ENCODE data around the gene NEO1. TPM values are rescaled to one million over a fixed set of nuclear protein-coding genes. Genes with fewer than 3 reads are reported as not detected.

Gene NEO1
- total and polyA plus RNA-seq, 7 donors, result 2.5 to 33.3 (median 22.5) TPM

GRCh38 chr15:73054417-73054953 is 2.2 kb downstream of the NEO1 start:
- Histone ChIP-seq H3K9me3 (no peaks in the 10 kb centered on the region), H3K36me3 (ENCODE audit: insufficient read depth in 1 of 2, low read depth in 1 of 2) (no peaks in the 10 kb centered on the region), H3K27me3 (ENCODE audit: insufficient read depth in 3 of 3, low read length in 2 of 3) (no peaks in the 10 kb centered on the region), H3K4me3 (peak overlapping the region; percentile 79), H3K4me1 (peaks cover 67% of the 10 kb centered on the region), H3K27ac (no peak overlapping the region)
- whole genome bisulfite sequencing, 3 donors, result 75 to 90% (median 89%) methylated on average over 6 of the region's 6 CpGs
- no peak for DNase-seq
- TF ChIP-seq CTCF (IDR thresholded peaks at IDR 0.05), result no peak
- ATAC-seq, result no peak
- intact Hi-C loops (cut with DNase I), result loop anchor here (5.0 to 10.0 kb wide), 3 partner anchors 87 to 270 kb away; partner anchors contain the start of gene ADPGK (in 1 of the 2)

GRCh38 chr15:73056460-73056859 is 4.2 kb downstream of the NEO1 start:
- Histone ChIP-seq H3K27ac (no peak overlapping the region), H3K27me3 (ENCODE audit: insufficient read depth in 3 of 3, low read length in 2 of 3) (no peaks in the 10 kb centered on the region), H3K36me3 (ENCODE audit: insufficient read depth in 1 of 2, low read depth in 1 of 2) (no peaks in the 10 kb centered on the region), H3K4me3 (no peak overlapping the region), H3K9me3 (no peaks in the 10 kb centered on the region), H3K4me1 (peaks cover 60% of the 10 kb centered on the region)
- ATAC-seq, result no peak
- no peak for TF ChIP-seq CTCF (IDR thresholded peaks at IDR 0.05)
- intact Hi-C loops (cut with DNase I), result loop anchor here in 1 of 2 donors (10.0 kb wide), 2 partner anchors 182 to 272 kb away; partner anchors contain the start of gene ADPGK
- DNase-seq, result no peak
- 80 to 90% (median 84%) methylated on average over 3 of the region's 3 CpGs for WGBS, 3 donors

- Histone ChIP-seq H3K36me3 (ENCODE audit: insufficient read depth in 1 of 2, low read depth in 1 of 2) (no peaks in the 10 kb centered on the region), H3K27ac (no peak overlapping the region), H3K4me1 (peaks cover 62% of the 10 kb centered on the region), H3K27me3 (ENCODE audit: insufficient read depth in 3 of 3, low read length in 2 of 3) (no peaks in the 10 kb centered on the region), H3K9me3 (no peaks in the 10 kb centered on the region), H3K4me3 (no peak overlapping the region)
- TF ChIP-seq CTCF (IDR thresholded peaks at IDR 0.05), result no peak
- intact Hi-C loops (cut with DNase I), result loop anchor here in 1 of 2 donors (10.0 kb wide), 2 partner anchors 184 to 274 kb away; partner anchors contain the start of gene ADPGK
- DNase-seq, result no peak
- ATAC-seq, result no peak
These were observed 6.2 kb downstream of the NEO1 start for GRCh38 chr15:73058437-73058836.

- Histone ChIP-seq H3K36me3 (ENCODE audit: insufficient read depth in 1 of 2, low read depth in 1 of 2) (no peaks in the 10 kb centered on the region), H3K9me3 (no peaks in the 10 kb centered on the region), H3K4me1 (peaks cover 24% of the 10 kb centered on the region), H3K4me3 (no peak overlapping the region), H3K27ac (no peak overlapping the region), H3K27me3 (ENCODE audit: insufficient read depth in 3 of 3, low read length in 2 of 3) (no peaks in the 10 kb centered on the region)
- ATAC-seq, result no peak
- WGBS, 3 donors, result 76 to 91% (median 79%) methylated on average over 2 of the region's 2 CpGs
- no peak for DNase-seq
- intact Hi-C loops (cut with DNase I), result no loop called here
- TF ChIP-seq CTCF (IDR thresholded peaks at IDR 0.05), result no peak
These were observed 12.9 kb downstream of the NEO1 start for GRCh38 chr15:73065114-73065513.

GRCh38 chr15:73069109-73069508 is 16.8 kb downstream of the NEO1 start:
- no peaks in the 10 kb centered on the region for H3K27me3 ChIP-seq (ENCODE audit: insufficient read depth in 3 of 3, low read length in 2 of 3)
- WGBS, 3 donors, result 68 to 83% (median 70%) methylated on average over 5 of the region's 5 CpGs
- H3K36me3 ChIP-seq (ENCODE audit: insufficient read depth in 1 of 2, low read depth in 1 of 2), result no peaks in the 10 kb centered on the region
- peaks cover 45% of the 10 kb centered on the region for H3K4me1 ChIP-seq
- TF ChIP-seq CTCF (IDR thresholded peaks at IDR 0.05), result no peak
- no peak overlapping the region for H3K27ac ChIP-seq
- no peak for ATAC-seq
- H3K9me3 ChIP-seq, result no peaks in the 10 kb centered on the region
- intact Hi-C loops (cut with DNase I), result no loop called here
- H3K4me3 ChIP-seq, result no peak overlapping the region
- DNase-seq, result no peak

Data from psoas muscle (tissue), 8 donors.